Stomach (tissue), 9 donors: ENCODE data around the gene CAPN8. TPM values are rescaled to one million over a fixed set of nuclear protein-coding genes. Genes with fewer than 3 reads are reported as not detected.

Experiments
- DNase-seq, 2 donors: peaks; one replicate each; pipeline versions ENCODE4 v3.0.0 to v3.0.0-alpha.2; 2013 to 2019
- H3K27ac ChIP-seq, 5 donors: fragments of 200-600 bp in 4 of 5; sonication (generic) in 4 of 5; one replicate each; pipeline ENCODE4 v1.5.1; 2013 to 2019; ENCODE audit warnings: mild to moderate bottlenecking in 1 of 5, moderate library complexity in 1 of 5
- H3K27me3 ChIP-seq, 3 donors: fragments of 200-600 bp; sonication (generic); one replicate each; pipeline ENCODE4 v1.5.1; 2017 to 2019; ENCODE audit warnings: mixed run types in 1 of 3
- H3K36me3 ChIP-seq, 4 donors: fragments of 200-600 bp; sonication (generic); 1 replicate in 3 of 4; 2 replicates in 1 of 4; pipeline ENCODE4 v1.5.1; 2016 to 2019
- H3K4me1 ChIP-seq, 4 donors: fragments of 200-600 bp; sonication (generic); one replicate each; pipeline ENCODE4 v1.5.1; 2016 to 2019
- H3K4me3 ChIP-seq, 4 donors: fragments of 200-600 bp; sonication (generic) in 3 of 4; one replicate each; pipeline ENCODE4 v1.5.1; 2016 to 2019; ENCODE audit warnings: mild to moderate bottlenecking in 1 of 4
- H3K9me3 ChIP-seq, 4 donors: fragments of 200-600 bp; sonication (generic); one replicate each; pipeline ENCODE4 v1.5.1; 2016 to 2019
- CTCF ChIP-seq, 7 experiments: fragments of 450-650 bp in 4 of 7; fragments of 200-600 bp in 3 of 7; sonication (generic) in 3 of 7; IDR thresholded peaks; one replicate each; pipeline ENCODE4 v1.5.1; 2016 to 2019; ENCODE audit warnings: antibody characterized with exemption in 7 of 7, control low read depth in 2 of 7, mild to moderate bottlenecking in 1 of 7
- EP300 ChIP-seq: sonication (generic); formaldehyde crosslinking; IDR thresholded peaks from one replicate; pipeline ENCODE4 v1.6.1; 2017; ENCODE audit warnings: antibody characterized with exemption
- POLR2A ChIP-seq, 4 donors: fragments of 450-650 bp; IDR thresholded peaks; one replicate each; pipeline ENCODE4 v1.6.1; 2016; ENCODE audit warnings: antibody characterized with exemption in 4 of 4, control low read depth in 2 of 4, mild to moderate bottlenecking in 1 of 4, moderate library complexity in 1 of 4
- POLR2AphosphoS5 ChIP-seq, 3 donors: sonication (generic); formaldehyde crosslinking; IDR thresholded peaks; one replicate each; pipeline ENCODE4 v1.6.1; 2016; ENCODE audit warnings: antibody characterized with exemption in 3 of 3
- WGBS, 5 donors: extraction: QIAGEN DNeasy Blood & Tissue Kit in 3 of 5; methylation state at CpG; one replicate each; pipeline versions ENCODE4 v1.1.5 to v1.1.7; 2013 to 2018; 5-methylcytosine and 5-hydroxymethylcytosine counted together
- intact Hi-C: fragments of 100-400 bp; cut with DNase I; formaldehyde crosslinking; loops from one replicate; pipeline ENCODE4 v1.15.1; 2023; ENCODE audit warnings: low total_unique reads
- polyA plus RNA-seq, 3 donors: library from polyadenylated mRNA; stranded (reverse); fragments of 200-250 nt; gene quantifications; one replicate each; pipeline ENCODE4 v1.2.3, GENCODE V29; 2013
- total RNA-seq, 5 donors: library from RNA; depleted of rRNA; stranded (reverse); fragments of >200 nt; gene quantifications; one replicate each; pipeline versions ENCODE4 v1.1.0 to v1.2.3, GENCODE V29; 2014 to 2016
- donor health status: healthy with polysubstance abuse.
- donor health status: Bipolar disorder and iron deficiency.
- donor health status: healthy.

CAPN8 gene
- total and polyA plus RNA-seq, 8 donors: 28.3 to 581 (median 134) TPM

GRCh38 chr1:223711173-223711572 is 45.7 kb upstream of the CAPN8 start:
- H3K9me3 ChIP-seq: no peaks in the 10 kb centered on the region
- 19 to 71% (median 47%) methylated on average over 1 of the region's 1 CpG for WGBS, 5 donors
- H3K27me3 ChIP-seq: no peaks in the 10 kb centered on the region
- no peak for TF ChIP-seq POLR2AphosphoS5 (IDR thresholded peaks at IDR 0.05)
- no peak for TF ChIP-seq POLR2A (IDR thresholded peaks at IDR 0.05)
- no peak for TF ChIP-seq EP300
- TF ChIP-seq CTCF (IDR thresholded peaks at IDR 0.05): no peak
- peaks cover 0 to under 1% (median 0%) of the 10 kb centered on the region in 4 donors for H3K36me3 ChIP-seq
- H3K4me3 ChIP-seq: no peak overlapping the region
- DNase-seq: peak; percentile 60 to 63
- peak overlapping the region; percentile 66 to 100 (median 98) for H3K27ac ChIP-seq
- intact Hi-C loops: no loop called here
- H3K4me1 ChIP-seq: peaks cover 60 to 90% (median 80%) of the 10 kb centered on the region in 4 donors

GRCh38 chr1:223710179-223711133 is 45.0 kb upstream of the CAPN8 start:
- H3K4me1 ChIP-seq: peaks cover 58 to 90% (median 80%) of the 10 kb centered on the region in 4 donors
- 45 to 71% (median 65%) methylated on average over 12 of the region's 12 CpGs for WGBS, 5 donors
- peak overlapping the region; percentile 66 to 100 (median 98) for H3K27ac ChIP-seq
- H3K9me3 ChIP-seq: no peaks in the 10 kb centered on the region
- intact Hi-C loops: no loop called here
- no peak for TF ChIP-seq EP300
- TF ChIP-seq POLR2A (IDR thresholded peaks at IDR 0.05): no peak
- TF ChIP-seq CTCF (IDR thresholded peaks at IDR 0.05): no peak
- TF ChIP-seq POLR2AphosphoS5 (IDR thresholded peaks at IDR 0.05): no peak
- H3K4me3 ChIP-seq: no peak overlapping the region
- DNase-seq: no peak
- no peaks in the 10 kb centered on the region for H3K36me3 ChIP-seq
- no peaks in the 10 kb centered on the region for H3K27me3 ChIP-seq

- H3K27me3 ChIP-seq: no peaks in the 10 kb centered on the region
- peak in 1 of 2 donors; percentile 67 for DNase-seq
- peak overlapping the region in 2 of 5 donors; percentile 21 to 98 for H3K27ac ChIP-seq
- intact Hi-C loops: no loop called here
- TF ChIP-seq CTCF (IDR thresholded peaks at IDR 0.05) (peak in 2 of 7 experiments; percentile 6 to 10), POLR2A (IDR thresholded peaks at IDR 0.05) (no peak)
- no peaks in the 10 kb centered on the region for H3K36me3 ChIP-seq
- H3K9me3 ChIP-seq: no peaks in the 10 kb centered on the region
- WGBS, 5 donors: 42 to 71% (median 50%) methylated on average over 3 of the region's 3 CpGs
- no peak overlapping the region for H3K4me3 ChIP-seq
- peaks cover 50 to 90% (median 79%) of the 10 kb centered on the region in 4 donors for H3K4me1 ChIP-seq
These were observed 44.1 kb upstream of the CAPN8 start for GRCh38 chr1:223709598-223709997.

GRCh38 chr1:223708651-223709268 is 43.3 kb upstream of the CAPN8 start:
- H3K4me1 ChIP-seq: peaks cover 41 to 85% (median 74%) of the 10 kb centered on the region in 4 donors
- H3K27ac ChIP-seq: peak overlapping the region in 4 of 5 donors; percentile 77 to 93 (median 84)
- no peaks in the 10 kb centered on the region for H3K9me3 ChIP-seq
- H3K36me3 ChIP-seq: no peaks in the 10 kb centered on the region
- H3K4me3 ChIP-seq: no peak overlapping the region
- no peak for TF ChIP-seq EP300
- 79 to 96% (median 92%) methylated on average over 3 of the region's 3 CpGs for WGBS, 5 donors
- intact Hi-C loops: no loop called here
- no peaks in the 10 kb centered on the region for H3K27me3 ChIP-seq
- DNase-seq: no peak
